Spleen (tissue), 11 donors: Measurements from ENCODE around the gene SLC23A2. TPM values are rescaled to one million over a fixed set of nuclear protein-coding genes. Genes with fewer than 3 reads are reported as not detected.

ENCODE experiments used
- DNase-seq: peaks from one replicate; pipeline ENCODE4 v3.0.0-alpha.2; 2020
- H3K27ac ChIP-seq, 8 donors: fragments of 200-600 bp; sonication (generic) in 7 of 8; 1 replicate in 4 of 8; 2 replicates in 4 of 8; pipeline versions ENCODE4 v1.5.0 to v1.8.0; 2016 to 2021; ENCODE audit warnings: inconsistent platforms in 4 of 8, mild to moderate bottlenecking in 4 of 8, moderate library complexity in 1 of 8
- H3K27me3 ChIP-seq, 7 donors: fragments of 200-600 bp; sonication (generic) in 6 of 7; replicated peaks in 1 of 7; 1 replicate in 4 of 7; 2 replicates in 3 of 7; pipeline versions ENCODE4 v1.5.0 to v1.8.0; 2016 to 2021; ENCODE audit warnings: inconsistent platforms in 3 of 7, mild to moderate bottlenecking in 1 of 7
- H3K36me3 ChIP-seq, 6 donors: fragments of 200-600 bp; sonication (generic) in 5 of 6; 1 replicate in 4 of 6; 2 replicates in 2 of 6; pipeline versions ENCODE4 v1.5.0 to v1.8.0; 2016 to 2021; ENCODE audit warnings: inconsistent platforms in 2 of 6
- H3K4me1 ChIP-seq, 6 donors: fragments of 200-600 bp; sonication (generic) in 5 of 6; 1 replicate in 3 of 6; 2 replicates in 3 of 6; pipeline versions ENCODE4 v1.5.0 to v1.8.0; 2016 to 2021; ENCODE audit warnings: inconsistent platforms in 3 of 6
- H3K4me3 ChIP-seq, 8 donors: fragments of 200-600 bp; sonication (generic) in 7 of 8; 1 replicate in 4 of 8; 2 replicates in 4 of 8; pipeline versions ENCODE4 v1.5.0 to v1.8.0; 2016 to 2021; ENCODE audit warnings: inconsistent platforms in 4 of 8, mild to moderate bottlenecking in 4 of 8, moderate library complexity in 2 of 8
- H3K9me3 ChIP-seq, 8 donors: fragments of 200-600 bp; sonication (generic) in 7 of 8; 1 replicate in 4 of 8; 2 replicates in 4 of 8; pipeline versions ENCODE4 v1.5.0 to v1.8.0; 2016 to 2021; ENCODE audit warnings: inconsistent platforms in 4 of 8
- POLR2A ChIP-seq, 3 donors: fragments of 450-650 bp; IDR thresholded peaks; one replicate each; pipeline ENCODE4 v1.5.1; 2017; ENCODE audit warnings: antibody characterized with exemption in 3 of 3, mild to moderate bottlenecking in 1 of 3
- POLR2AphosphoS5 ChIP-seq, 3 donors: sonication (generic); formaldehyde crosslinking; IDR thresholded peaks; one replicate each; pipeline ENCODE4 v1.5.1; 2017; ENCODE audit warnings: antibody characterized with exemption in 3 of 3
- WGBS, 5 donors: extraction: QIAGEN DNeasy Blood & Tissue Kit in 3 of 5; methylation state at CpG; one replicate each; pipeline versions ENCODE4 v1.1.5 to v1.1.7; 2013 to 2018; 5-methylcytosine and 5-hydroxymethylcytosine counted together
- intact Hi-C: fragments of 100-400 bp; cut with DNase I; formaldehyde crosslinking; loops from one replicate; pipeline ENCODE4 v1.15.0; 2023; ENCODE audit warnings: low total_unique reads
- polyA plus RNA-seq, 3 donors: library from polyadenylated mRNA; stranded (reverse); fragments of 200-250 nt; gene quantifications; one replicate each; pipeline ENCODE4 v1.2.1, GENCODE V29; 2013
- total RNA-seq, 7 donors: library from RNA; depleted of rRNA in 3 of 7; stranded (reverse); fragments of >200 nt in 3 of 7; fragmentation: NEBNext Ultra II Directional in 4 of 7; extraction: Animal tissue kit (Norgen Biotek cat#: 25700) in 4 of 7; gene quantifications; one replicate each; pipeline versions ENCODE4 v1.1.0 to v1.2.1, GENCODE V29; 2016 to 2021
- TF ChIP-seq, protein P1 (sequence below), 11 experiments: fragments of 200-600 bp in 7 of 11; fragments of 450-650 bp in 4 of 11; sonication (generic) in 4 of 11; IDR thresholded peaks in 8 of 11; conservative IDR thresholded peaks in 3 of 11; 1 replicate in 7 of 11; 2 replicates in 4 of 11; pipeline versions ENCODE4 v1.4.0 to v1.8.0; 2016 to 2021; ENCODE audit warnings: antibody characterized with exemption in 11 of 11, inconsistent platforms in 4 of 11, mild to moderate bottlenecking in 1 of 11
- donor health status: healthy with polysubstance abuse.
- donor health status: DM: no; HTN: no; CAD: no; lungs with moderate emphysema.
- donor health status: DM: no; HTN: no; CAD: no.
- donor health status: Bipolar disorder and iron deficiency.
- donor health status: healthy.
- donor health status: DM: no; HTN: no; CAD: no.
- donor health status: DM: yes; HTN: yes; CAD: no.

Gene SLC23A2
- total and polyA plus RNA-seq, 10 donors, result 5.1 to 72.0 (median 45.8) TPM

GRCh38 chr20:4821590-4821989, 179.7 kb downstream of the SLC23A2 start:
- no peaks in the 10 kb centered on the region for H3K9me3 ChIP-seq
- H3K36me3 ChIP-seq, result peaks cover 0 to 55% (median 10%) of the 10 kb centered on the region in 6 donors
- peaks cover 10 to 96% (median 52%) of the 10 kb centered on the region in 6 donors for H3K4me1 ChIP-seq
- H3K27ac ChIP-seq, result peak overlapping the region; percentile 77 to 99 (median 94)
- no peak for TF ChIP-seq POLR2AphosphoS5 (IDR thresholded peaks at IDR 0.05)
- TF ChIP-seq, protein P1, sequence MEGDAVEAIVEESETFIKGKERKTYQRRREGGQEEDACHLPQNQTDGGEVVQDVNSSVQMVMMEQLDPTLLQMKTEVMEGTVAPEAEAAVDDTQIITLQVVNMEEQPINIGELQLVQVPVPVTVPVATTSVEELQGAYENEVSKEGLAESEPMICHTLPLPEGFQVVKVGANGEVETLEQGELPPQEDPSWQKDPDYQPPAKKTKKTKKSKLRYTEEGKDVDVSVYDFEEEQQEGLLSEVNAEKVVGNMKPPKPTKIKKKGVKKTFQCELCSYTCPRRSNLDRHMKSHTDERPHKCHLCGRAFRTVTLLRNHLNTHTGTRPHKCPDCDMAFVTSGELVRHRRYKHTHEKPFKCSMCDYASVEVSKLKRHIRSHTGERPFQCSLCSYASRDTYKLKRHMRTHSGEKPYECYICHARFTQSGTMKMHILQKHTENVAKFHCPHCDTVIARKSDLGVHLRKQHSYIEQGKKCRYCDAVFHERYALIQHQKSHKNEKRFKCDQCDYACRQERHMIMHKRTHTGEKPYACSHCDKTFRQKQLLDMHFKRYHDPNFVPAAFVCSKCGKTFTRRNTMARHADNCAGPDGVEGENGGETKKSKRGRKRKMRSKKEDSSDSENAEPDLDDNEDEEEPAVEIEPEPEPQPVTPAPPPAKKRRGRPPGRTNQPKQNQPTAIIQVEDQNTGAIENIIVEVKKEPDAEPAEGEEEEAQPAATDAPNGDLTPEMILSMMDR (IDR thresholded peaks at IDR 0.05 in 8 of 11, conservative IDR thresholded peaks at IDR 0.05 in 3 of 11), result no peak
- TF ChIP-seq POLR2A (IDR thresholded peaks at IDR 0.05), result no peak
- H3K27me3 ChIP-seq, result no peaks in the 10 kb centered on the region
- WGBS, 5 donors, result 92 to 98% (median 93%) methylated on average over 5 of the region's 5 CpGs
- no peak for DNase-seq
- H3K4me3 ChIP-seq, result peak overlapping the region in 7 of 8 donors; percentile 77 to 93 (median 87)
- intact Hi-C loops, result no loop called here

- Histone ChIP-seq H3K4me1 (peaks cover 10 to 96% (median 55%) of the 10 kb centered on the region in 6 donors), H3K4me3 (peak overlapping the region in 5 of 8 donors; percentile 77 to 93 (median 87)), H3K36me3 (peaks cover 0 to 61% (median 10%) of the 10 kb centered on the region in 6 donors), H3K27me3 (no peaks in the 10 kb centered on the region), H3K9me3 (no peaks in the 10 kb centered on the region), H3K27ac (peak overlapping the region in 6 of 8 donors; percentile 20 to 99 (median 94))
- 86 to 96% (median 94%) methylated on average over 14 of the region's 14 CpGs for WGBS, 5 donors
- TF ChIP-seq, protein P1 (IDR thresholded peaks at IDR 0.05 in 8 of 11, conservative IDR thresholded peaks at IDR 0.05 in 3 of 11), result no peak
- TF ChIP-seq POLR2AphosphoS5 (IDR thresholded peaks at IDR 0.05), result peak in 1 of 3 donors; percentile 24
- TF ChIP-seq POLR2A (IDR thresholded peaks at IDR 0.05), result no peak
- intact Hi-C loops, result no loop called here
- DNase-seq, result no peak
Measured at GRCh38 chr20:4820806-4821518, 180.3 kb downstream of the SLC23A2 start.

DNA sequence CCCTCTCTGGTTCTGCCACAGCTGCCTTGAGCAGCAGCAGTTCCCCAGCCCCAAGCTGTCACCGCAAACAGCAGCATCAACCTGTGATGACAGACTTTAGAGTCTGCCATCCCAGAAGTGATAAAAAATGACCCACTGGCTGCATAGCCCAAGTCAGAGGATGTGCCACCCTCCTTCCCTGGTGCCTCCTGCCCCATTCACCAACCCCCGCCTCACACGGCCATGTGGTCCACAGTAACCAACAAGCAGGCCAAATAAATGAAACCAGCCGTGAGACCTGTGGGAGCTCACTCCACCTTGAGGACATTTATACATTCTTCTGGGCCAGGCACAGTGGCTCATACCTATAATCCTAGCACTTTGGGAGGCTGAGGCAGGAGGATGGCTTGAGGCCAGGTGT, 181.4 kb downstream of the SLC23A2 start:
- Histone ChIP-seq H3K27ac (peak overlapping the region in 3 of 8 donors; percentile 96 to 99 (median 98)), H3K36me3 (peaks cover 0 to 69% (median 10%) of the 10 kb centered on the region in 6 donors), H3K27me3 (no peaks in the 10 kb centered on the region), H3K4me3 (peak overlapping the region in 1 of 8 donors; percentile 0), H3K9me3 (no peaks in the 10 kb centered on the region), H3K4me1 (peaks cover 19 to 99% (median 66%) of the 10 kb centered on the region in 6 donors)
- 89 to 96% (median 93%) methylated on average over 3 to 4 of the region's 4 CpGs for WGBS, 5 donors
- TF ChIP-seq POLR2A (IDR thresholded peaks at IDR 0.05) (no peak), POLR2AphosphoS5 (IDR thresholded peaks at IDR 0.05) (no peak)
- TF ChIP-seq, protein P1 (IDR thresholded peaks at IDR 0.05 in 8 of 11, conservative IDR thresholded peaks at IDR 0.05 in 3 of 11), result no peak
- intact Hi-C loops, result no loop called here
- no peak for DNase-seq

GRCh38 chr20:4817230-4817671, 184.1 kb downstream of the SLC23A2 start:
- peaks cover 0 to 69% (median 10%) of the 10 kb centered on the region in 6 donors for H3K36me3 ChIP-seq
- H3K4me1 ChIP-seq, result peaks cover 42 to 100% (median 78%) of the 10 kb centered on the region in 6 donors

More at GRCh38 chr20:4817230-4817671, 184.1 kb downstream of the SLC23A2 start:
- intact Hi-C loops, result no loop called here
- DNase-seq, result no peak
- Histone ChIP-seq H3K27me3 (no peaks in the 10 kb centered on the region), H3K9me3 (no peaks in the 10 kb centered on the region), H3K27ac (peak overlapping the region in 2 of 8 donors; percentile 25 to 30), H3K4me3 (no peak overlapping the region)
- 81 to 94% (median 88%) methylated on average over 3 of the region's 3 CpGs for WGBS, 5 donors
- no peak for TF ChIP-seq POLR2AphosphoS5 (IDR thresholded peaks at IDR 0.05)
- TF ChIP-seq, protein P1 (IDR thresholded peaks at IDR 0.05 in 8 of 11, conservative IDR thresholded peaks at IDR 0.05 in 3 of 11), result no peak
- TF ChIP-seq POLR2A (IDR thresholded peaks at IDR 0.05), result no peak
